Measurements from ENCODE around the gene FXYD5. TPM values are rescaled to one million over a fixed set of nuclear protein-coding genes. Genes with fewer than 3 reads are reported as not detected.

Gene FXYD5
- total and polyA plus RNA-seq, 7 experiments from 2014 or later = 362 to 575 (median 407) TPM

GRCh38 chr19:35216016-35216832 lies 61.7 kb downstream of the FXYD5 start:
- Mint-ChIP-seq H3K4me1 (peaks cover 37 to 76% (median 69%) of the 10 kb centered on the region in 7 donors), H3K4me3 (no peak overlapping the region), H3K36me3 (peaks cover 0 to 12% (median 0%) of the 10 kb centered on the region in 5 donors), H3K9me3 (peaks cover 0 to 17% (median 1%) of the 10 kb centered on the region in 11 donors), H3K27ac (peak overlapping the region; percentile 74 to 100 (median 100)), H3K27me3 (no peaks in the 10 kb centered on the region)
- no peaks in the 10 kb centered on the region for H3K36me3 ChIP-seq (ENCODE audit: control insufficient read depth in 2 of 3, insufficient read depth in 3 of 3, low read length in 3 of 3)
- no peak for DNase-seq
- H3K4me1 ChIP-seq (ENCODE audit: control insufficient read depth in 2 of 2, insufficient read depth in 2 of 2, low read length in 2 of 2) = peaks cover 41 to 51% of the 10 kb centered on the region in 2 donors
- H3K9me3 ChIP-seq (ENCODE audit: control insufficient read depth in 2 of 3, low read length in 3 of 3) = no peaks in the 10 kb centered on the region
- intact Hi-C loops (cut with micrococcal nuclease) = loop anchor here (1.0 to 2.0 kb wide), 2 partner anchors 18 to 25 kb away; no protein-coding TSS in a partner anchor
- no peak overlapping the region for H3K4me3 ChIP-seq (ENCODE audit: low read length)
- ChIA-PET POLR2A (interaction anchor here (0.6 to 3.2 kb wide), 11 partner anchors 10 to 75 kb away, joined by 3 to 22 read pairs (median 3); partner anchors contain the start of genes FAM187B and USF2), CTCF (interaction anchor here (0.7 to 4.6 kb wide), 11 partner anchors 10 to 149 kb away, joined by 3 to 36 read pairs (median 5); partner anchors contain the start of gene FXYD7)
- H3K27me3 ChIP-seq (ENCODE audit: control insufficient read depth in 2 of 2, insufficient read depth in 2 of 2, low read length in 2 of 2) = no peaks in the 10 kb centered on the region
- H3K27ac ChIP-seq (ENCODE audit: low read depth, low read length) = no peak overlapping the region
- no peak for ATAC-seq

GRCh38 chr19:35216833-35217648 lies 62.5 kb downstream of the FXYD5 start:
- no peak overlapping the region for H3K4me3 ChIP-seq (ENCODE audit: low read length)
- Mint-ChIP-seq H3K4me3 (no peak overlapping the region), H3K9me3 (peaks cover 0 to 17% (median 1%) of the 10 kb centered on the region in 11 donors), H3K36me3 (peaks cover 0 to 9% (median 0%) of the 10 kb centered on the region in 5 donors), H3K27me3 (no peaks in the 10 kb centered on the region), H3K4me1 (peaks cover 32 to 73% (median 64%) of the 10 kb centered on the region in 7 donors), H3K27ac (peak overlapping the region; percentile 71 to 100 (median 100))
- no peak overlapping the region for H3K27ac ChIP-seq (ENCODE audit: low read depth, low read length)
- ChIA-PET POLR2A (interaction anchor here (0.6 to 2.8 kb wide), 10 partner anchors 8 to 375 kb away, joined by 3 to 22 read pairs (median 4); partner anchors contain the start of genes FAM187B and FXYD5), CTCF (interaction anchor here (0.7 to 4.6 kb wide), 12 partner anchors 10 to 150 kb away, joined by 3 to 36 read pairs (median 6); partner anchors contain the start of genes FXYD5 and FXYD7)
- H3K36me3 ChIP-seq (ENCODE audit: control insufficient read depth in 2 of 3, insufficient read depth in 3 of 3, low read length in 3 of 3) = no peaks in the 10 kb centered on the region
- peaks cover 33 to 50% of the 10 kb centered on the region in 2 donors for H3K4me1 ChIP-seq (ENCODE audit: control insufficient read depth in 2 of 2, insufficient read depth in 2 of 2, low read length in 2 of 2)
- DNase-seq (peak in 5 of 9 donors; percentile 30 to 58 (median 39)), ATAC-seq (no peak)
- no peaks in the 10 kb centered on the region for H3K27me3 ChIP-seq (ENCODE audit: control insufficient read depth in 2 of 2, insufficient read depth in 2 of 2, low read length in 2 of 2)
- H3K9me3 ChIP-seq (ENCODE audit: control insufficient read depth in 2 of 3, low read length in 3 of 3) = no peaks in the 10 kb centered on the region
- intact Hi-C loops (cut with micrococcal nuclease) = loop anchor here (1.0 to 2.0 kb wide), 5 partner anchors 17 to 150 kb away; no protein-coding TSS in a partner anchor

GRCh38 chr19:35217649-35217990 lies 63.1 kb downstream of the FXYD5 start:
- peaks cover 27 to 44% of the 10 kb centered on the region in 2 donors for H3K4me1 ChIP-seq (ENCODE audit: control insufficient read depth in 2 of 2, insufficient read depth in 2 of 2, low read length in 2 of 2)
- no peak overlapping the region for H3K4me3 ChIP-seq (ENCODE audit: low read length)
- Mint-ChIP-seq H3K4me1 (peaks cover 26 to 68% (median 59%) of the 10 kb centered on the region in 7 donors), H3K27ac (peak overlapping the region in 8 of 9 donors; percentile 65 to 100 (median 86)), H3K9me3 (peaks cover 0 to 17% (median 2%) of the 10 kb centered on the region in 11 donors), H3K36me3 (peaks cover 0 to 6% (median 0%) of the 10 kb centered on the region in 5 donors), H3K27me3 (no peaks in the 10 kb centered on the region), H3K4me3 (no peak overlapping the region)
- ATAC-seq (no peak), DNase-seq (no peak)
- no peak overlapping the region for H3K27ac ChIP-seq (ENCODE audit: low read depth, low read length)
- no peaks in the 10 kb centered on the region for H3K36me3 ChIP-seq (ENCODE audit: control insufficient read depth in 2 of 3, insufficient read depth in 3 of 3, low read length in 3 of 3)
- H3K27me3 ChIP-seq (ENCODE audit: control insufficient read depth in 2 of 2, insufficient read depth in 2 of 2, low read length in 2 of 2) = no peaks in the 10 kb centered on the region
- no peaks in the 10 kb centered on the region for H3K9me3 ChIP-seq (ENCODE audit: control insufficient read depth in 2 of 3, low read length in 3 of 3)
- ChIA-PET CTCF (interaction anchor here (1.0 to 4.6 kb wide), 7 partner anchors 17 to 151 kb away, joined by 3 to 36 read pairs (median 7); partner anchors contain the start of genes FXYD5 and FXYD7), POLR2A (interaction anchor here (0.7 to 1.7 kb wide), 7 partner anchors 9 to 77 kb away, joined by 3 to 7 read pairs (median 4); partner anchors contain the start of genes FAM187B and FXYD5)
- intact Hi-C loops (cut with micrococcal nuclease) = loop anchor here (1.0 to 2.0 kb wide), 4 partner anchors 23 to 150 kb away; no protein-coding TSS in a partner anchor

- CTCF ChIA-PET = interaction anchor here (0.6 kb wide), 1 partner anchor 58 kb away, joined by 3 read pairs; no protein-coding TSS in a partner anchor
- intact Hi-C loops (cut with micrococcal nuclease) = no loop called here
These were observed 64.5 kb downstream of the FXYD5 start for GRCh38 chr19:35219008-35219407.

More at GRCh38 chr19:35219008-35219407, 64.5 kb downstream of the FXYD5 start:
- Histone ChIP-seq H3K4me3 (ENCODE audit: low read length) (no peak overlapping the region), H3K4me1 (ENCODE audit: control insufficient read depth in 2 of 2, insufficient read depth in 2 of 2, low read length in 2 of 2) (peaks cover 13 to 43% of the 10 kb centered on the region in 2 donors), H3K9me3 (ENCODE audit: control insufficient read depth in 2 of 3, low read length in 3 of 3) (no peaks in the 10 kb centered on the region), H3K36me3 (ENCODE audit: control insufficient read depth in 2 of 3, insufficient read depth in 3 of 3, low read length in 3 of 3) (no peaks in the 10 kb centered on the region), H3K27me3 (ENCODE audit: control insufficient read depth in 2 of 2, insufficient read depth in 2 of 2, low read length in 2 of 2) (no peaks in the 10 kb centered on the region), H3K27ac (ENCODE audit: low read depth, low read length) (no peak overlapping the region)
- H3K4me1 Mint-ChIP-seq = peaks cover 30 to 66% (median 59%) of the 10 kb centered on the region in 7 donors
- H3K9me3 Mint-ChIP-seq = peaks cover 0 to 17% (median 2%) of the 10 kb centered on the region in 11 donors
- DNase-seq (no peak), ATAC-seq (no peak)
- peak overlapping the region in 5 of 9 donors; percentile 20 to 55 (median 43) for H3K27ac Mint-ChIP-seq
- POLR2A ChIA-PET = interaction anchor here (0.6 to 2.0 kb wide), 5 partner anchors 15 to 65 kb away, joined by 3 to 6 read pairs (median 4); partner anchors contain the start of gene FXYD5
- no peaks in the 10 kb centered on the region for H3K27me3 Mint-ChIP-seq
- H3K36me3 Mint-ChIP-seq = peaks cover 0 to 6% (median 0%) of the 10 kb centered on the region in 5 donors
- H3K4me3 Mint-ChIP-seq = peak overlapping the region in 1 of 10 donors; percentile 3

Other genes starting within 250 kb of the FXYD5 start
- 10 to 100 TPM in 1 of 5 experiments, 1 to 10 TPM in 4; 2.0 to 13.1 (median 3.5) TPM for gene ZNF30, start 227.8 kb upstream of the FXYD5 start, total RNA-seq
- gene ZNF30, start 227.8 kb upstream of the FXYD5 start, polyA plus RNA-seq = 10 to 100 TPM; 10.2 to 13.0 TPM
- 10 to 100 TPM; 11.0 to 33.9 (median 14.7) TPM for gene ZNF792, start 190.5 kb upstream of the FXYD5 start, total RNA-seq
- 10 to 100 TPM; 18.3 to 23.5 TPM for gene ZNF792, start 190.5 kb upstream of the FXYD5 start, polyA plus RNA-seq
- 100 to 1,000 TPM in 4 of 5 experiments, 10 to 100 TPM in 1; 90.1 to 286 (median 253) TPM for gene GRAMD1A, start 154.4 kb upstream of the FXYD5 start, total RNA-seq
- gene GRAMD1A, start 154.4 kb upstream of the FXYD5 start, polyA plus RNA-seq = 10 to 100 TPM; 33.6 to 74.9 TPM
- 1 to 10 TPM in 4 of 5 experiments, under 1 TPM in 1; 0.48 to 1.9 (median 1.8) TPM for gene SCN1B, start 124.3 kb upstream of the FXYD5 start, total RNA-seq
- gene SCN1B, start 124.3 kb upstream of the FXYD5 start, polyA plus RNA-seq = under 1 TPM in 1 of 2 donors, not detected in 1; 0.23 TPM
- gene HPN, start 113.0 kb upstream of the FXYD5 start, total RNA-seq = not detected
- gene HPN, start 113.0 kb upstream of the FXYD5 start, polyA plus RNA-seq = not detected
- gene FXYD3, start 38.9 kb upstream of the FXYD5 start, total RNA-seq = not detected
- gene FXYD3, start 38.9 kb upstream of the FXYD5 start, polyA plus RNA-seq = not detected
- gene LGI4, start 19.7 kb upstream of the FXYD5 start, total RNA-seq = 1 to 10 TPM in 1 of 5 experiments, under 1 TPM in 4; 0.19 to 1.6 (median 0.51) TPM
- gene LGI4, start 19.7 kb upstream of the FXYD5 start, polyA plus RNA-seq = not detected
- 1 to 10 TPM in 1 of 5 experiments, under 1 TPM in 2, not detected in 2; 0.46 to 1.2 (median 0.78) TPM for gene FXYD1, start 15.9 kb upstream of the FXYD5 start, total RNA-seq
- gene FXYD1, start 15.9 kb upstream of the FXYD5 start, polyA plus RNA-seq = under 1 TPM in 1 of 2 donors, not detected in 1; 0.91 TPM
- 10 to 100 TPM in 1 of 5 experiments, 1 to 10 TPM in 4; 1.8 to 13.2 (median 3.5) TPM for gene FXYD7, start 11.5 kb upstream of the FXYD5 start, total RNA-seq
- gene FXYD7, start 11.5 kb upstream of the FXYD5 start, polyA plus RNA-seq = 1 to 10 TPM; 2.1 to 2.6 TPM
- not detected for gene FAM187B, start 74.0 kb downstream of the FXYD5 start, total RNA-seq
- not detected for gene FAM187B, start 74.0 kb downstream of the FXYD5 start, polyA plus RNA-seq
- 10 to 100 TPM in 4 of 5 experiments, 1 to 10 TPM in 1; 4.6 to 59.3 (median 25.1) TPM for gene LSR, start 94.3 kb downstream of the FXYD5 start, total RNA-seq
- gene LSR, start 94.3 kb downstream of the FXYD5 start, polyA plus RNA-seq = 10 to 100 TPM; 23.4 to 39.1 TPM
- 100 to 1,000 TPM; 145 to 256 (median 225) TPM for gene USF2, start 114.2 kb downstream of the FXYD5 start, total RNA-seq
- 1 to 10 TPM; 6.8 to 7.0 TPM for gene USF2, start 114.2 kb downstream of the FXYD5 start, polyA plus RNA-seq
- 1 to 10 TPM in 2 of 5 experiments, under 1 TPM in 3; 0.44 to 2.5 (median 0.66) TPM for gene HAMP, start 127.8 kb downstream of the FXYD5 start, total RNA-seq
- gene HAMP, start 127.8 kb downstream of the FXYD5 start, polyA plus RNA-seq = not detected
- under 1 TPM in 1 of 5 experiments, not detected in 4; 0.29 TPM for gene MAG, start 137.4 kb downstream of the FXYD5 start, total RNA-seq
- under 1 TPM in 1 of 2 donors, not detected in 1; 0.31 TPM for gene MAG, start 137.4 kb downstream of the FXYD5 start, polyA plus RNA-seq
- gene CD22, start 174.5 kb downstream of the FXYD5 start, total RNA-seq = 10 to 100 TPM in 1 of 5 experiments, 1 to 10 TPM in 4; 1.5 to 23.9 (median 1.9) TPM
- 1 to 10 TPM in 1 of 2 donors, under 1 TPM in 1; 0.70 to 1.1 TPM for gene CD22, start 174.5 kb downstream of the FXYD5 start, polyA plus RNA-seq
- gene FFAR1, start 193.2 kb downstream of the FXYD5 start, total RNA-seq = 1 to 10 TPM in 1 of 5 experiments, under 1 TPM in 2, not detected in 2; 0.10 to 1.3 (median 0.24) TPM
- gene FFAR1, start 193.2 kb downstream of the FXYD5 start, polyA plus RNA-seq = not detected
- gene FFAR3, start 203.7 kb downstream of the FXYD5 start, total RNA-seq = under 1 TPM in 3 of 5 experiments, not detected in 2; 0.31 to 0.91 (median 0.72) TPM
- not detected for gene FFAR3, start 203.7 kb downstream of the FXYD5 start, polyA plus RNA-seq
- gene GPR42, start 216.3 kb downstream of the FXYD5 start, total RNA-seq = under 1 TPM in 1 of 5 experiments, not detected in 4; 0.24 TPM
- not detected for gene GPR42, start 216.3 kb downstream of the FXYD5 start, polyA plus RNA-seq

Measured in naive thymus-derived CD4-positive, alpha-beta T cell (primary cell).